Measurements from ENCODE around the gene FSTL5.

DNA sequence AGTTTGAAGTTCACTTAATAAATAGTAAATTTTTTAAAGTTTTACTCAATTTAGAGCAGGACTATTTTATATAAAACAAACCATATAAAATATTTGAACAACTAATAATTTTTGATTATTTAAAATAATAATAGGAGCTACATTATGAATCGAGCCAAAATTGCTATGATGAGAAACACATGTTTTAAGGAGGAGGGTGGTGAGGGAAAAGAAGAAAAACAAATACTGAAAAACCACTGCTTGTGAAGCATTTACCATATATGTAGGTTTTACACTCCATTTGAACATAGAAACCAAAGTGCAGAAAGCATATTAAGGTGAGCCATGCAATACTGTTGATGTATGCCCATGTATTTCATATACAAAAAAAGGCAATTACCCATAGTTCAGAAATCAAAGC, 448.9 kb downstream of the FSTL5 start:
- TF ChIP-seq, protein P1, sequence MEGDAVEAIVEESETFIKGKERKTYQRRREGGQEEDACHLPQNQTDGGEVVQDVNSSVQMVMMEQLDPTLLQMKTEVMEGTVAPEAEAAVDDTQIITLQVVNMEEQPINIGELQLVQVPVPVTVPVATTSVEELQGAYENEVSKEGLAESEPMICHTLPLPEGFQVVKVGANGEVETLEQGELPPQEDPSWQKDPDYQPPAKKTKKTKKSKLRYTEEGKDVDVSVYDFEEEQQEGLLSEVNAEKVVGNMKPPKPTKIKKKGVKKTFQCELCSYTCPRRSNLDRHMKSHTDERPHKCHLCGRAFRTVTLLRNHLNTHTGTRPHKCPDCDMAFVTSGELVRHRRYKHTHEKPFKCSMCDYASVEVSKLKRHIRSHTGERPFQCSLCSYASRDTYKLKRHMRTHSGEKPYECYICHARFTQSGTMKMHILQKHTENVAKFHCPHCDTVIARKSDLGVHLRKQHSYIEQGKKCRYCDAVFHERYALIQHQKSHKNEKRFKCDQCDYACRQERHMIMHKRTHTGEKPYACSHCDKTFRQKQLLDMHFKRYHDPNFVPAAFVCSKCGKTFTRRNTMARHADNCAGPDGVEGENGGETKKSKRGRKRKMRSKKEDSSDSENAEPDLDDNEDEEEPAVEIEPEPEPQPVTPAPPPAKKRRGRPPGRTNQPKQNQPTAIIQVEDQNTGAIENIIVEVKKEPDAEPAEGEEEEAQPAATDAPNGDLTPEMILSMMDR (IDR thresholded peaks at IDR 0.05; ENCODE audit: extremely low read depth in 1 of 2, insufficient read depth in 1 of 2, low read depth in 1 of 2, low read length in 2 of 2): no peak
- TF ChIP-seq FOS (IDR thresholded peaks at IDR 0.05; ENCODE audit: borderline replicate concordance, insufficient read depth, low read length): no peak
- TF ChIP-seq POLR2A (IDR thresholded peaks at IDR 0.05; ENCODE audit: low read depth, low read length): no peak
- TF ChIP-seq POLR2AphosphoS5 (IDR thresholded peaks at IDR 0.05; ENCODE audit: insufficient read depth, low read depth, low read length): no peak
- TF ChIP-seq EZH2 (IDR thresholded peaks at IDR 0.05; ENCODE audit: borderline replicate concordance, low read depth, low read length, severe bottlenecking): no peak
- no peak for TF ChIP-seq GATA2 (IDR thresholded peaks at IDR 0.05; ENCODE audit: insufficient read depth, insufficient read length, low read depth, low read length)
- TF ChIP-seq, protein P2, sequence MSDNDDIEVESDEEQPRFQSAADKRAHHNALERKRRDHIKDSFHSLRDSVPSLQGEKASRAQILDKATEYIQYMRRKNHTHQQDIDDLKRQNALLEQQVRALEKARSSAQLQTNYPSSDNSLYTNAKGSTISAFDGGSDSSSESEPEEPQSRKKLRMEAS (IDR thresholded peaks at IDR 0.05; ENCODE audit: insufficient read depth, insufficient read length): no peak

Data from endothelial cell of umbilical vein (primary cell).